ENCODE results near the gene GLIS1.

DNA sequence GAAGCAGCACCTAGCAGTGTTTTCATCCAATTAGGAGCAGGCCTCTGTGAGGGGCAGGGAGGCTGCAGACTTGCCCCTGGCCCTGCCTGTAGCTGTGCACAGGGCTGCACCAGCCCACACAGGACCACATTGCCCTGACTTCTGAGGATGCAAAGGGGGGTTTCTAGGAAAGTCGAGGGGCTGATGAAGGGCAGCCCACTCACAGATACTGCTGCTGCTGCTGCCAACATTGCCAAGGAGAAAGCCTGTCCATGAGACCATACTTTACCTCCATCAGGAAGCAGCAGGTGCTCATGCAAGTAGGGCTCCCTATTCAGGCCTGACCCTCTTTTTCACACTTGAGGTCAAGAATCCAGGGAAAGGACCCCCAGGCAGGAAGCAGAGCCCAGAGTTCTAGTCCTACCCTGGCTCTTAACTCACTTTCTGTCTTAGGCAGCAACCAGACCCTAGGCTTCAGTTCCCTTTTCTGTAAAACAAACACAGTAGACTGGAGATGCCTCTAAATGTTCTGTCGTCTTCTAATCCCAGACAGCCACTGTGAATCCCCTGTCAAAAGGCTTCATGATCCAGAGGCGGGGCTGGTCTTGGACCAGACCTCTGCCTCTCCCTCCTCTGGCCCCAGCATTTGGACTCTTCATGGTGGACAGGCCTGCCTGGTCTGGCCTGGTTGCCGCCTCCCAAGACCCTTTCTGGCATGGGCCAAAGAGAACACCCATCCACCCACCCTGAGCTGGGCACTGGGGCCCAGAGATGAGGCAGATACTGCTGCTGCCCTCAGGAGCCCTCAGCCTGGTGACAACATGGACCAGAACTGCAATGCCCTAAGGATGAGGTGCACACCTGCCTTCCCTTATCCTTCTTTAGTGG is 120.2 kb downstream of the GLIS1 start:
- TF ChIP-seq CTCF (conservative IDR thresholded peaks at IDR 0.05) (no peak), ZFX (IDR thresholded peaks at IDR 0.05) (no peak)
